HEK293 (cell line): ENCODE results near the gene BRINP2.

ENCODE experiments used
- GLIS2 ChIP-seq: fragments of 450-650 bp; formaldehyde crosslinking; IDR thresholded peaks from 2 replicates; pipeline ENCODE4 v1.5.1; 2016; ENCODE audit warnings: missing biosample characterization, missing genetic modification characterization
- YY1 ChIP-seq: fragments of 450-650 bp; formaldehyde crosslinking; IDR thresholded peaks from 2 replicates; pipeline ENCODE4 v1.5.1; 2018; ENCODE audit warnings: missing biosample characterization, missing genetic modification characterization
- TF ChIP-seq, protein P1 (sequence below): fragments of 450-650 bp; formaldehyde crosslinking; IDR thresholded peaks from 2 replicates; pipeline ENCODE4 v1.5.1; 2016; ENCODE audit warnings: missing biosample characterization, missing genetic modification characterization, low read depth
- TF ChIP-seq, protein P2 (sequence below): fragments of 450-650 bp; formaldehyde crosslinking; IDR thresholded peaks from 2 replicates; pipeline ENCODE4 v1.5.1; 2016; ENCODE audit warnings: missing biosample characterization, missing genetic modification characterization

DNA sequence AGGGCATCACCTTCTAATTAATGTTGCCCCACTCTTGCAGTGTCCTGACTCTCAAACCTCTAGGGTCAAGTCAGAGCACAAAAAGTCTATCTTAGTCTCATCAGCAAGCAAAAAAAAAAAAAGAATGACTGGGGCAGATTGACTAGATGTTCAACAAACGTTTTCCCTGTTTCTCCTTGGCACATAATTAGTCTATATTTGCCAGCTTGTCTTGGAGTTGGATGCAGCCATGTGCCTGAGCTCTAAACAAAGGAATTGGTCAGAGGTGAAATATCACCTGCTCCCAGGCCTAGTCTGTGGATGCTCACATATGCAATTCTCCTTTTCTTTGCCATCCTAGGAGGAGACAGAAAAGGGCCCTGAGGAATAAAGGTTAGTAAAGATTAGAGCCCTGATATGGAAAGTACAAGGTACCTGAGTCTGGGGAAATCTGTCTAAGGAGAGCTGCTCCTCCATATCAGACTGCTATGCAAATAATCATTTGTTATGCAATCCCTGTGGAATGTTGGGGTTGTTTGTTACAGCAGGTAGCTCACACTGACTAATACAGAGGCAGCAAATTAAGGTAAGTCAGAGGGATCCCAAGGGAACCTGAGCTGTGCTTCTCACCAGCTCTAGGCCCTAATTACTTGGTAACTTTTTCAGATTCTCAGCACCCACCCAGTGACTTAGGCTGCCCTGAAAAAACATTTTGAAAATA lies 130.8 kb downstream of the BRINP2 start:
- TF ChIP-seq, protein P1, sequence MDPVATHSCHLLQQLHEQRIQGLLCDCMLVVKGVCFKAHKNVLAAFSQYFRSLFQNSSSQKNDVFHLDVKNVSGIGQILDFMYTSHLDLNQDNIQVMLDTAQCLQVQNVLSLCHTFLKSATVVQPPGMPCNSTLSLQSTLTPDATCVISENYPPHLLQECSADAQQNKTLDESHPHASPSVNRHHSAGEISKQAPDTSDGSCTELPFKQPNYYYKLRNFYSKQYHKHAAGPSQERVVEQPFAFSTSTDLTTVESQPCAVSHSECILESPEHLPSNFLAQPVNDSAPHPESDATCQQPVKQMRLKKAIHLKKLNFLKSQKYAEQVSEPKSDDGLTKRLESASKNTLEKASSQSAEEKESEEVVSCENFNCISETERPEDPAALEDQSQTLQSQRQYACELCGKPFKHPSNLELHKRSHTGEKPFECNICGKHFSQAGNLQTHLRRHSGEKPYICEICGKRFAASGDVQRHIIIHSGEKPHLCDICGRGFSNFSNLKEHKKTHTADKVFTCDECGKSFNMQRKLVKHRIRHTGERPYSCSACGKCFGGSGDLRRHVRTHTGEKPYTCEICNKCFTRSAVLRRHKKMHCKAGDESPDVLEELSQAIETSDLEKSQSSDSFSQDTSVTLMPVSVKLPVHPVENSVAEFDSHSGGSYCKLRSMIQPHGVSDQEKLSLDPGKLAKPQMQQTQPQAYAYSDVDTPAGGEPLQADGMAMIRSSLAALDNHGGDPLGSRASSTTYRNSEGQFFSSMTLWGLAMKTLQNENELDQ (tag by site-specific recombination), result no peak
- TF ChIP-seq, protein P2, sequence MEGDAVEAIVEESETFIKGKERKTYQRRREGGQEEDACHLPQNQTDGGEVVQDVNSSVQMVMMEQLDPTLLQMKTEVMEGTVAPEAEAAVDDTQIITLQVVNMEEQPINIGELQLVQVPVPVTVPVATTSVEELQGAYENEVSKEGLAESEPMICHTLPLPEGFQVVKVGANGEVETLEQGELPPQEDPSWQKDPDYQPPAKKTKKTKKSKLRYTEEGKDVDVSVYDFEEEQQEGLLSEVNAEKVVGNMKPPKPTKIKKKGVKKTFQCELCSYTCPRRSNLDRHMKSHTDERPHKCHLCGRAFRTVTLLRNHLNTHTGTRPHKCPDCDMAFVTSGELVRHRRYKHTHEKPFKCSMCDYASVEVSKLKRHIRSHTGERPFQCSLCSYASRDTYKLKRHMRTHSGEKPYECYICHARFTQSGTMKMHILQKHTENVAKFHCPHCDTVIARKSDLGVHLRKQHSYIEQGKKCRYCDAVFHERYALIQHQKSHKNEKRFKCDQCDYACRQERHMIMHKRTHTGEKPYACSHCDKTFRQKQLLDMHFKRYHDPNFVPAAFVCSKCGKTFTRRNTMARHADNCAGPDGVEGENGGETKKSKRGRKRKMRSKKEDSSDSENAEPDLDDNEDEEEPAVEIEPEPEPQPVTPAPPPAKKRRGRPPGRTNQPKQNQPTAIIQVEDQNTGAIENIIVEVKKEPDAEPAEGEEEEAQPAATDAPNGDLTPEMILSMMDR (tag by site-specific recombination), result no peak
- TF ChIP-seq YY1 (tag by site-specific recombination) (no peak), GLIS2 (tag by site-specific recombination) (no peak)
